Coronary artery (tissue), 2 donors: ENCODE data around the gene BCL6.

Experiments
- DNase-seq: peaks from one replicate; pipeline ENCODE4 v3.0.0-alpha.2; 2017; ENCODE audit warnings: low spot score
- H3K27ac ChIP-seq, 2 donors: fragments of 200-600 bp; sonication (generic); one replicate each; pipeline ENCODE4 v1.5.1; 2016 to 2019
- H3K4me3 ChIP-seq: fragments of 200-600 bp; sonication (generic); 2 replicates; pipeline ENCODE4 v1.5.1; 2016; ENCODE audit warnings: mild to moderate bottlenecking, moderate library complexity
- TF ChIP-seq, protein P1 (sequence below): fragments of 200-600 bp; sonication (generic); IDR thresholded peaks from one replicate; pipeline ENCODE4 v1.5.1; 2019; ENCODE audit warnings: antibody characterized with exemption

BCL6 gene

DNA sequence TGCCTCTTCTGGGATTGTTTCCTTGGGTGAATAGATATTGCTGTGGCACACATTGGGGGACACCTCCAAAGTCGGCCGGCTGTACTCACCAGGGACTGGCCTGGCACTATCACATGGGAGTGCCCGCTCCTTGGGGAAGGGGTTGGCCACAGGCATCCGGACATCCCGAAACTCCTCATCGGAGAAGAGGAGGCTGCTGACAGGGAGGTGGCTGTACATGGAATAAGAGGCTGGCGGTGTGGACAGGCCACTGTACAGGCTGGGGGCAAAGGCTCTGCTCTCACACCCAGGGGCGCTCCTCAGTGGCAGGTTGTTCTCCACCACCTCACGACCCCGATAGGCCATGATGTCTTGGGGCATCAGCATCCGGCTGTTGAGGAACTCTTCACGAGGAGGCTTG is 15.7 kb downstream of the BCL6 start:
- H3K27ac ChIP-seq = no peak overlapping the region
- TF ChIP-seq, protein P1, sequence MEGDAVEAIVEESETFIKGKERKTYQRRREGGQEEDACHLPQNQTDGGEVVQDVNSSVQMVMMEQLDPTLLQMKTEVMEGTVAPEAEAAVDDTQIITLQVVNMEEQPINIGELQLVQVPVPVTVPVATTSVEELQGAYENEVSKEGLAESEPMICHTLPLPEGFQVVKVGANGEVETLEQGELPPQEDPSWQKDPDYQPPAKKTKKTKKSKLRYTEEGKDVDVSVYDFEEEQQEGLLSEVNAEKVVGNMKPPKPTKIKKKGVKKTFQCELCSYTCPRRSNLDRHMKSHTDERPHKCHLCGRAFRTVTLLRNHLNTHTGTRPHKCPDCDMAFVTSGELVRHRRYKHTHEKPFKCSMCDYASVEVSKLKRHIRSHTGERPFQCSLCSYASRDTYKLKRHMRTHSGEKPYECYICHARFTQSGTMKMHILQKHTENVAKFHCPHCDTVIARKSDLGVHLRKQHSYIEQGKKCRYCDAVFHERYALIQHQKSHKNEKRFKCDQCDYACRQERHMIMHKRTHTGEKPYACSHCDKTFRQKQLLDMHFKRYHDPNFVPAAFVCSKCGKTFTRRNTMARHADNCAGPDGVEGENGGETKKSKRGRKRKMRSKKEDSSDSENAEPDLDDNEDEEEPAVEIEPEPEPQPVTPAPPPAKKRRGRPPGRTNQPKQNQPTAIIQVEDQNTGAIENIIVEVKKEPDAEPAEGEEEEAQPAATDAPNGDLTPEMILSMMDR = no peak
- no peak overlapping the region for H3K4me3 ChIP-seq
- DNase-seq = no peak

DNA sequence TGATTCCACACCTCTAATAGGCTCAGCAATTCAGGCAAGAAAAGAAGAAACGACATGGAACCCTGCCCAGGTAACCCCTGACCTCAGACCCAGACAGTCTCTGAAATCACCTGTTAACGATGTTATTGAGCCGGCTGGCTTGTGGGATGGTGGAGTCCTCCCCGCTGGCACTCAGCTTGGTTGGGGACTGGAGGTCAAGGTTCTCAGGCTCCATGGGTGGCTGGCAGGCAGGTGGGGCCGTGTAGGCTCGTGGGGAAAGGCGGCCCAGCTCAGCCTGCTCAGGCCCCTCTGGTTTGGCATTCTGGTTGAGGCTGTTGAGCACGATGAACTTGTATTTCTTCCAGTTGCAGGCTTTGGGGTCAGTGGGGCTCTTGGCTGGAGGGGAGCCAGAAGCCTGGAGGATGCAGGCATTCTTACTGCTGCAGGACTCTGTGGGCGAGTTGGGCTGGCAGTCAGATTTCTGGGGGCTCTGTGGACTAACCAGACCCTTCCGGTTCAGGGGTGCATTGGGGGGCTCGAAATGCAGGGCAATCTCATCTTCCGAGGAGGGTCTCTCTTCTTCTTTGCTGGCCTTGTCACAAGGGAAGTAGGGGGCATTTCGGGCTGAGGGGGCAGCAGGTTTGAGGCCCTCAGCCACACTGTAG is 16.2 kb downstream of the BCL6 start:
- no peak for DNase-seq
- TF ChIP-seq, protein P1 = no peak
- Histone ChIP-seq H3K4me3 (no peak overlapping the region), H3K27ac (no peak overlapping the region)

DNA sequence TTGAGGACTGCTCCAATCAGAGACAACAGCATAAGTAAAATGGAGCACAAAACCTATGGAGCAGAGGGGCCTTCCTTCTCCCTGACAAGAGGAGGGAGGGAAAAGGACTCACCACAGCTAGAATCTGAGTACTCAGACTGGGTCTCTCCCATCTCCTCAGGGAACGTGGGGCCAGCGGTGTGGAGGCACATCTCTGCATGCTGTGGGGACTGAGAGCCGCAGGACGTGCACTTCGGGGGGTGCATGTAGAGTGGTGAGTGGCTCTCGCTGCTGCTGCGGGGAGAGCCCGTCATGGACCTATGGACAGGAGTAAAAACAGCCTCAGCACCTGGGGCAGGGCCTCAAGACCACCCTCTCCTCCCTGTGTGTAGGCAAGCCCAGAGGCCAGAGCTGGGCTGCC is 17.0 kb downstream of the BCL6 start:
- H3K4me3 ChIP-seq = no peak overlapping the region
- no peak for DNase-seq
- TF ChIP-seq, protein P1 = no peak
- H3K27ac ChIP-seq = no peak overlapping the region

DNA sequence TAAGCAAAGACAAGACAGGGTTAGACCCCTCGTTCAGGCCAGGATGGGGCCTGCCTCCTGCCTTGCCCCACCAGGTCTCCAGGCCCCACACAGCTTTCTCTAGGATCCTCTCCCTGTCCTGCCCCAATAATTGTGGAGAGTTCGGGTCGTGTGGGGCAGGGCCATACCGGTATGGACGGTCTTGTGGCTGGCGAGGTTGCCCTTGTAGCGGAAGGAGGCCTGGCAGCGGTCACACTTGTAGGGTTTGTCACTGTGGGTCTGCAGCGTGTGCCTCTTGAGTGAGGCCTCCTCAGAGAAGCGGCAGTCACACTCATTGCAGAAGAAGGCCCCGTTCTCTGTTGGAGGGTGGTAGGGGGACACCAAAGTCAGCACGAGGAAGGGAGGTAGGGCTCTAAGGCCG is 18.7 kb downstream of the BCL6 start:
- no peak overlapping the region for H3K4me3 ChIP-seq
- TF ChIP-seq, protein P1 = no peak
- no peak for DNase-seq
- H3K27ac ChIP-seq = no peak overlapping the region

DNA sequence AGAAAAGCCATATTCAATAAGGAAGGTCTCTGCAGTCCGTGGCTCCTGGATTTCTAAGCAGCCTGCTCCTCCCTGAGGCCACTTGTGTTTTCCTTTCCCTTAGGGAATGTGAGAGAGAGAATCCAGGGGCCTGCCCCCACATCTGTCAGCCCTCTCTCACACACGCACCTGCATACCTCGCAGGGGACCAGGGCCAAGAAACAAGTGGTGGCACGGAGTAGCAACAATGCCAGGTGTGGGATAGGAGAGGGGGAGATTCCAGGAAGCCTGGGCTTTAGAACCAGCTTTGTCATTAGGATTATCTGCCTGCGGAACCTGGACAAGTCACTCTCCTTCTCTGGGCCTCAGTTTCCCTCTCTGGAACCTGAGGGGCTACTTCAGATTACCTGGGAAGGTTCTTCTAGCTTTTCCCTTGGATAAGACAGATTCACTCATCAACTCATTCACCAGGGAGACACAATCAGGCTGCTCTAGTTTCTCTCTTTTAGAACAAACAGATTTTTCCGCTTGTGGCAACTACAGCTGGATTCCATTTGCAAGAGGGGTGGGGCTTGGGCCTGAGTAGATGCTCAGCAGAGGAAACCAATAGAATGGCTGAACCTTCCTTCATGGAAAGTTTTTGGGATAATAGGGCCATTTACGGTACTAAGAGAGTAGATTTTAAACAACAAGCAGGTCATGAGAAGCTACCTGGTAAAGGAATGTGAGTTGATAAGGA is 19.5 kb downstream of the BCL6 start:
- TF ChIP-seq, protein P1 = no peak
- H3K27ac ChIP-seq = no peak overlapping the region
- DNase-seq = no peak
- H3K4me3 ChIP-seq = no peak overlapping the region

DNA sequence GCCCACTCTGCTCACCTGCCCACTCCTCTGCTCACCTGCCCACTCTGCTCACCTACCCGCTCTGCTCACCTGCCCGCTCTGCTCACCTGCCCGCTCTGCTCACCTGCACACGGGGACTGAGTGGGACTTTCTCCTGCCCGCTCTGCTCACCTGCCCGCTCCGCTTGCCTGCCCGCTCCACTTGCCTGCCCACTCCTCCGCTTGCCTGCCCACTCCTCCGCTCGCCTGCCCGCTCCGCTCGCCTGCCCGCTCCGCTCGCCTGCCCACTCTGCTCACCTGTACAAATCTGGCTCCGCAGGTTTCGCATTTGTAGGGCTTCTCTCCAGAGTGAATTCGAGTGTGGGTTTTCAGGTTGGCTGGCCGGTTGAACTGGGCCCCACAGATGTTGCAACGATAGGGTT is 20.0 kb downstream of the BCL6 start:
- H3K27ac ChIP-seq = no peak overlapping the region
- no peak for DNase-seq
- TF ChIP-seq, protein P1 = no peak
- no peak overlapping the region for H3K4me3 ChIP-seq

DNA sequence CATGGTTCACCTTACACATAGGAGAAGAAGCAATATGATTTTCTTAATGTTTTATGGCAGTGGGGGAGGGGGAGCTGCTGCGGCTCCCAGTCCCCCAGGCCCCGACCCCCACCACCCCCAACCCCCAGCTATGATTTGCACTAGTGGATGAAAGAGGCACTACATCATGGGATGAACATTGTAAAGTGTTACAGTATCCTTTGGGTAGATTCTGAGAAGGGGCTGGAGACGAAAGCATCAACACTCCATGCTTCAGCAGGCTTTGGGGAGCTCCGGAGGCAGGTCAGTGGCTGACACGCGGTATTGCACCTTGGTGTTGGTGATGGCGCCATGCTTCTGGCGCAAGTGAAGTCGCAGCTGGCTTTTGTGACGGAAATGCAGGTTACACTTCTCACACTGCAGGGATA is 23.1 kb downstream of the BCL6 start:
- Histone ChIP-seq H3K27ac (no peak overlapping the region), H3K4me3 (no peak overlapping the region)
- TF ChIP-seq, protein P1 = no peak
- no peak for DNase-seq
